Activated T-cell treated with anti-CD3 and anti-CD28 coated beads for 24 hours (primary cell): ENCODE results near the gene MCTP2.
"Not testable (repeated sequence)": the region's sequence is repeated elsewhere in the genome, so short reads cannot be mapped to it uniquely, and the experiment has no call there.

Experiments
- DNase-seq: peaks from one replicate; pipeline ENCODE4 v3.0.0-alpha.2; 2020; ENCODE audit warnings: low read depth

The MCTP2 gene

DNA sequence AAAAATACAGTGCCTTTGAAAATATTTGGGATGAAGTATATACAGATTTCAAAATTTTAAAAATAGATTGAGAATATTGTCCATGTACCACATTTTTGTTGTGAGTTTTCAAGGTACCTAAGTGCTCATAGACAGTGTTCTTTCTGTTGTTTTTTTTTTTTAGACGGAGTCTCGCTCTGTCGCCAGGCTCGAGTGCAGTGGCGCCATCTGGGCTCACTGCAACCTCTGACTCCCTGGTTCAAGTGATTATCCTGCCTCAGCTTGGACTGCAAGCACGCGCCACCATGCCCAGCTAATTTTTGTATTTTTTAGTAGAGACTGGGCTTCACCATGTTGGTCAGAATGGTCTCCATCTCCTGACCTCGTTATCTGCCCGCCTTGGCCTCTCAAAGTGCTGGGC, 223.9 kb downstream of the MCTP2 start:
- no peak for DNase-seq

DNA sequence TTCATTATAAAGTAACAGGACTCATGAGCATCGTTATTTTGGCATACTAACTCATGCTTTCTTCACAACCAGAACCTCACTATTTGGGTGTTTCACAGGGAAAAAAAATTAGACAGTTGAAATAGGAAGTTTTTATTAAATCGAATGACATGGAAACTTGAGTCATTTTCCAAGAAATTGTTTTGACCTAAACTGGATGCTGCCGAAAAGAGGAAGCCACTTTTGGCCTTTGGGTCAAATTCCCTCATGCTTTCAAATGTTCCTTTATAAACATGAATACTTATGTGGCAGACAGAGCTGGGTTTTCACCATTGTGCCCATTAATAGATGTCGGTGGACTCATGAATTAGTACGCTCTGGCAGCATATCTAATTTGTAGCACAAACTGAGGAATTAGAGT, 224.9 kb downstream of the MCTP2 start:
- DNase-seq, result no peak

GRCh38 chr15:94457661-94458060, 226.3 kb downstream of the MCTP2 start:
- DNase-seq, result no peak

- no peak for DNase-seq
Measured at GRCh38 chr15:94460624-94461023, 229.3 kb downstream of the MCTP2 start.

DNA sequence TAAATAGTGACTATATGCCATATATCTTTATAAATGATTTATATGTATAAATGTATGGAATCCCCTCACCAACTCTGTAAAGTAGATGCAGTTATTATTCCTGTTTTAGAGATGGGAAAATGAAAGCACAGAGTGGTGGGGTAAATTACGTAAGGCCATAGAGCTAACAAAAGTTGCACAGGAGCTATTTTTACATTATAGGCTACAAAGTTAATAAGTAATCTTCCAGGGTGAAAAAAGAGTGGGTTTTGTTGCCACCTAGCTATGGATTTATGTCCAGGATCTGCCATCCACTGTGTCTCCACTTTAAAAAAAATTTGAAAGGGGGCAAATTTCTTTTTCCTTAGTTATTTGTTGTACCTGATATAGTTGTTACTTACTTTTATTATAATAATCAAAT, 235.7 kb downstream of the MCTP2 start:
- DNase-seq, result no peak

GRCh38 chr15:94470492-94470891, 239.1 kb downstream of the MCTP2 start:
- DNase-seq, result no peak

GRCh38 chr15:94476686-94477085, 245.3 kb downstream of the MCTP2 start:
- DNase-seq, result no peak

GRCh38 chr15:94477913-94478553, 246.7 kb downstream of the MCTP2 start:
- no peak for DNase-seq

DNA sequence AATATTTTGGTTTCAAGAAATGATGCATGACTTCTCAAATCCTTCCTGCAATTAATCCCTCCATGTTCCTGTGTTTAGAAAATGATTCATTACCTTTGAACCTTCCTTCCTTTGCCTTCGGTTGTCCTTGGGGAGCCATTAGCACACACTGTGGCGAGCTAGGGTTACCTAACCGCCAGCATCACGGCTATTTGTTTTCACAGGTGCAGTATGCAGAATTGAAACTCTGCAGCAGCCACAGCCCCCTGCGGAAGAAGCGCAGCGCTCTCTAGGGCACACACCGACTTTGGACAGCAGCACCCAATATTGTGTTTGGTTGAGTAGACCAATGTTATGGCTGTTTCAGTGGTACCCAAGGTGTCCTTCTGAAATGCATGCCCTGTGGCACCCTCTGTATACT, 247.4 kb downstream of the MCTP2 start:
- DNase-seq, result no peak

DNA sequence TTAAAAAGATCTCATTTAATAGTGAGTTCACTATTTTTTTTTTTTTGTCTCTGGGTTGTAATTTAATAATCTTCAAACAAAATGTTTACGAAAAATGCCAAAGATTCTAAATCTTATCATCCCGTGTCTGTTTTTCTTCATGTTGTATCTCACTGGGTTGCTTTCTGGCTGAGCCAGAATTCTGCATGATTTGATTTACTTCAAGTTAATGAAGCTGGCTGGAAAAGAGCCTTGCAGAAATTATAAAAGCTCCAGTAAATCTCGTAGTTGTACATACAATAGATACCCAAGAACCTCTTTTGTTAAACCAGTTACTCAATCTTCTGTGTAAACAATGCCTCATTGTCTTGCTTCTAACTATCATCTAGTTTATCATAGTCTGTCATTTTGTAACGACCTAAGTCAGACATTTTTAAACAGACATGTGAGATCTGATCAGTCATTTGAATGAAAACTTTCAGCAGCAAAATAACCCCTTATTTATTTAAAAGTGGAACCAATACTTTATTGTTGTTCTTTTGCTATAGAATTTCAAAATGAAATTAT, 249.0 kb downstream of the MCTP2 start:
- no peak for DNase-seq

- DNase-seq, result no peak
Measured at GRCh38 chr15:94485148-94485719, 253.9 kb downstream of the MCTP2 start.

GRCh38 chr15:94487635-94488034, 256.3 kb downstream of the MCTP2 start:
- DNase-seq, result no peak

DNA sequence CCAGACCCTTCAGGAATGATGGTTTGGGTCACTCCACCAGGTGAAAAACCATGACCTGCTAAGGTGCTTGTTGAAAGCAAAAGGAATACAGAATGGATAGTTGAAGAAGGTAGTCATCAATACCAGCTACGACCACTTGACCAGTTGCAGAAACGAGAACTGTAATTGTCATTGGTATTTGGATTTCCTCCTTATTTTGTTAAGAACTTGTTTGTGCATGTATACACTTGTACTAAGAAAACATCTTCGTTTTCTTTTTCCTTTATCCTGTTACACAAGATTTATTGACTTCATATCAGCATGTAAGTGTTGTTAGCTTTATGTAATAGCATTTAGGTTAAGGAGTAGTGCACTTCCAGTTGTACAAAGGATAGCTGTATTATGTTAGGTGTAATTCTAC, 261.8 kb downstream of the MCTP2 start:
- no peak for DNase-seq

GRCh38 chr15:94493586-94493985, 262.2 kb downstream of the MCTP2 start:
- DNase-seq, result not testable (repeated sequence)

GRCh38 chr15:94494732-94495131, 263.4 kb downstream of the MCTP2 start:
- DNase-seq, result no peak

GRCh38 chr15:94503293-94503692, 271.9 kb downstream of the MCTP2 start:
- no peak for DNase-seq

DNA sequence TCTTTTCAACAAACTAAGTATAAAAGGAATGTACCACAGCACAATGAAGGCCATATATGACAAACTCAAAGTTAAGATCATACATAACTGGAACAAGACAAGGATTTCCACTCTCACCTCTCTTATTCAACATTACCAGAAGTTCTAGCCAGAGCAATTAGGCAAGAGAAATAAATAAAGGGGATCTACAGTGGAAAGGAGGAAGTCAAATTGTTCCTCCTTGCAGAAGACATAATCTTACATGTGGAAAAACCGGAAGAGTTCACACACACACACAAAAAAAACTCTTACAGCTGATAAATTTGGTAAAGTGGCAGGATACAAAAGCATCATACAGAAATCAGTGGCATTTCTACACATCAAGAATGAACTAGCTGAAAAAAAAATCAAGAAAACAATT, 277.9 kb downstream of the MCTP2 start:
- no peak for DNase-seq

DNA sequence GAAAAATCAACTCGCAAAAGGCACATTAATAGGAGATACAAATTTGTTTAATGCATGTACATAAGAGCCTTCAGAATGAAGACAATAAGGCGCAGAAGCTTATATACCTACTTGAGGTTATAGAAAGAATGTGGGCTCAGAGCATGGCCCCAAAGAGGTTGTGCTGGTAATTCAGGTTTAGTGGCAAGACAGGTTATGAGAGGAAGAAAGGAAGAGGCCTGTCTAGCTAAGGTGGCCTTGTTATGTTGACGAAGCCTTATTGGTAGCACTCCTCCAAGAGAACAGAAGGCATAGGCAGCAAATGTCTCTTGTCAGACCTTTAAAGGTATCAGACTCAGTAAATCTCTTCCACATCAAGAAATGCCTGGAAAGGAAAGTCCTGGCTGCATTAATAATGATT, 290.8 kb downstream of the MCTP2 start:
- no peak for DNase-seq

- DNase-seq, result no peak
Measured at GRCh38 chr15:94523873-94524272, 292.5 kb downstream of the MCTP2 start.

DNA sequence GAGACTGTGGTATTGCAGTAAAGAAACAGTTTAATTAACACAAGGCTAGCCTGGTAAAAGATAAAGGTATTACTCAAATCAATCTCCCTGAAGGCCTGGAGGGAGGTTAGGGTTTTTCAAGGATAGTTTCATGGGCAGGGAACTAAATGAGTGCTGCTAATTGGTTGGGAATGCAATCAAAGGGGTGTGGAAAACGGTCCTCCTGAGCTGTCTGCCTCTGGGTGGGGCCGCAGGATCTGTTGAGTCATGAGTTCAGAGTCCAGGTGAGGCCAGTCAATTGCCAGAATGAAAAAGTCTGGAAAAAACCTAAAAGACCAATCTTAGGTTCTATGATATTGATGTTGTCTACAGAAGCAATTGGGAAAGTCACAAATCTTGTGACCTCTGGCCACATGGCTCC, 293.2 kb downstream of the MCTP2 start:
- no peak for DNase-seq

DNA sequence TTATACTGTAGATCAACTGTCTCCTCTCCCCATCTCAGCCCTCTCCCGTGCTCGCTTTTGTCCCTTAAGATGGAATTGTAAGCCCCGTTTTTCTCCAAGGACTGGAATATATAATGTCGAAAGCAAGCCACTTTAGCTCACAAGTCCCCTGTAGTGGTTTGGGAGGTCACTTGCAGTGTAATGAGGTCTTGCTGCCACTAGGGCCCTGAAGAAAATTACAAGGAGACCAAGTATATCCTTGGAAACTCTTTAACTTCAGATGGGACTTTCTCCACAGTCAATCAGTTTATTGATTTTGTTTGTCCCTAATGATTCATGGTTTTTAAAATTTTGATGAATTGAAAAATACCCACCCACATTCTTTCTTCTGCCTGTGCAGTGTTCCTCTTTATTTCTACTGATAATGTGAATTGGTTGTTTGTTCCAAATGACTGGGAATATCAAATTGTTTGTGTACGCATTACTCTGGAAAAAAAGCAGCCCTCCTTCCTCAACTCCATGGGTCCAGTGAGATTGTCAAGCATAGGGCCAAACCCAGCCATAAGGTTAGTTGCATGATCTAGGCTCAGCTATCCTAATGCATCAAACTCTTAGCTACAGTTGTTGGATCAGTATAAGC, 294.8 kb downstream of the MCTP2 start:
- DNase-seq, result no peak

DNA sequence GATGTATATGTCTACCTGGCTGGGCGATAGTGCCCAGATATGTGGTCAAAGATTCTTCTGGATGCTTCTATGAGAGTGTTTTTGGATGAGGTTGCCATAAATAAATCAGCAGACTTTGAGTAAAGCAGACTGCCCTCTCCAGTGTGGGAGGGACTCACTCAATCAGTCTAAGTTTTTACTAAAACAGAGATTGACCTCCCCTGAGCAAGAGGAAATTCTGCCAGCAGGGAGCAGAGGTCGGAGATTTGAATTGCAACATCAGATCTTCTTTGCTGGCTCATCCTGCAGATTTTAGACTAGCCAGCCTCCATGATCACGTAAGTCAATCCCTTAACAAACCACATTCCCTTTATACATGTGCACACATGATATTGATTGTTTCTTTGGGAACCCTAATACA, 300.9 kb downstream of the MCTP2 start:
- no peak for DNase-seq
